Activated CD4-positive, alpha-beta T cell treated with anti-CD3 and anti-CD28 coated beads for 24 hours (primary cell): ENCODE measurements around the gene FAM83F.
"Not testable (repeated sequence)": the region's sequence is repeated elsewhere in the genome, so short reads cannot be mapped to it uniquely, and the experiment has no call there.

Experiments used
- DNase-seq, 2 donors: peaks; one replicate each; pipeline ENCODE4 v3.0.0-alpha.2; 2020; ENCODE audit warnings: low read depth in 2 of 2

Gene FAM83F

DNA sequence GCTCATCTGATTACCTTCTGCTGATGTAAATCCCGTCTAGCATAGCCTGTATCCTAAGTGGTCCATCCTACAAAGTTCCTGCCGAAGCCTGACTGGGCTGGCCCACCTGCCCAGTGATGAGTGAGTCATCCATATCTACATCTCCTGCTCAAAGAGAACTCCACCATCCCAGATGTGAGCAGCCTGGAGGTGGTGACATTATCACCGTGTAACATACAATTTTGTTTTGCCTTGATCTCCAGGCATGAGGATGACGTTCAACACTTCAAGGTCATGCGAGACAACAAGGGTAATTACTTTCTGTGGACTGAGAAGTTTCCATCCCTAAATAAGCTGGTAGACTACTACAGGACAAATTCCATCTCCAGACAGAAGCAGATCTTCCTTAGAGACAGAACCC lies 29.0 kb upstream of the FAM83F start:
- DNase-seq: no peak

DNA sequence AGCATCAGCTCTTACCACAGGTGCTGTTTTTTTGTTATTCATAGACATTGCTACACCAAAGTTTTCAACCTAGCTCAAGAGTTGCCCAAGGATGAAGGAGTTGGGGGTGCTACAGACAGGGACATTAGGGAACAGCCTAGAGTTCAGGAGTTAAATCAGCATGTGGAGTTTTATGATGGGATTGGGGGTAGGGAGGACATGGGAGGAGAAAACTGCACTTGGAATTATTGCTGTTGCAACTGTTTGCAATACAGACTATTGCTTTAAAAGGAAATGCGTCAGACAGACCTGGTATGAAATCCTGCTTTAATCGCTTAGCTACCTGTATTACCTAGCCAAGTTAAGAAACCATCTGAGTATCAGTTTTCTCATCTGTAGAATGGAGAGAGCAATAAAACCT lies 28.3 kb upstream of the FAM83F start:
- DNase-seq: no peak

DNA sequence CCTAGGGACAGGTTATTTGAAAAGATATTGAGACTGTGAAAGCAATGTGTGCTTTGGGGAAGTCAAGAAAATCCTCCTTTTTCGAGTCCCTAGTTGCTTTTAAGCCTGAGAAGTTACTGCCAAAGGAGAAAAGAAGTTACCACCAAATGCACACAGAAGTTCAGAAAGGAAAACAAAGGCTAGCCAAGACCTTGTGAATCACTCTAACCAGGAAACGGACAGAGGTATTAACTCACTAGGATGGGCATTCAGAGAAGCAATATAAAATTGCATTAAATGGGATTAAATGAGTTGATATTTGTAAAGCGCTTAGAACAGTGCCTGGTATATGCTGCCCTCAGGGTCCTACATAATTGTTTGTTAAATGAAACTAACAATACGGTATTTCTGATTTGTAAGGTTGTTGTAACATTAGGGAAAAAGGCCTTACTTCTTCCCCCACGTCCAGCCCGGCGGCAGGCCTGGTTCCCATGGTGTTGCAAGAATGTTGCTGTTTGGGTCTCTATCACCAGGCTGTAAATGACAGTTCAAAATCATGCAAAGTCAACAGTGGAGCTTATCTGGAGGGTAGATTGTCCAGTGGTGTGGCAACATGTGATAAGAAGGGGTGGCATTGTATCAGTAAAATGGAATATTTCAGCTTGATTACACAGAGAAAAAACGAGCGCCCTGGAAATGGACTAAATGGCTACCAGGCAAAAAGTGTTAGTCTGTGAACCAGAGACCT lies 27.5 kb upstream of the FAM83F start:
- no peak for DNase-seq

DNA sequence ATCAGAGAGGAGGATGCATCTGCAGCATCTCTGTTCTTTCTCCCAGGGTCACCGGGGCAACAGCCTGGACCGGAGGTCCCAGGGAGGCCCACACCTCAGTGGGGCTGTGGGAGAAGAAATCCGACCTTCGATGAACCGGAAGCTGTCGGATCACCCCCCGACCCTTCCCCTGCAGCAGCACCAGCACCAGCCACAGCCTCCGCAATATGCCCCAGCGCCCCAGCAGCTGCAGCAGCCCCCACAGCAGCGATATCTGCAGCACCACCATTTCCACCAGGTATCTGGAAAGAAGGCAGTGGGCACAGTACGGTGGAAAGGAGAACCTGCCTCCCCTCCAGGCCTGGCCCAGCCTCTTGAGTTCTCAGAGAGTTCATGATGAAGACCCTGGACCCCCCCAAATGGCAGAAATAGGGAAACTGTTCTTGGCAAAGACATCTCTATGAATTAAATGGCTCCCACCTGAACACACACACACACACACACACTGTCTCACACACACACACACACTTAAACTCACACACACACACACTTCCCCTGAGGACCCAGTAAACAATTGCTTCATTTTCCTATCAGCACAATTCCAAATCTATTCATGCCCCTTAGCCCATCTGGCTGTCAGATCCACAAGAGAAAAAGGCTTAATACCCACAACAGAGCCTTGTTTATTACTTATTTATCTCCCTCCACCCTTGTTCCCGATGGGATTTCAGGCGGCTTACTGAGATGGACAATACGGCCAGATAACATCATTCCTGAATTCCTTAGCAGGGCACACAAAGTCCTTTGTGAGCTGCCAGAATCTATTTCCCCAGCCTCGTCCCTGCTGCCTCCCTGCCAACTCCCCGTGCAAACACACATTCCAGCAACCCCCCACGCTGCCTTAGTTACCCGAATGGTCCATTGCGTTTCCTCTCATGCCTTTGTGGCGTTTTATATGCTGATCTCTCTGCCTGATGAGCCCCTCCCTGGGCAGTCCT lies 26.5 kb upstream of the FAM83F start:
- no peak for DNase-seq

DNA sequence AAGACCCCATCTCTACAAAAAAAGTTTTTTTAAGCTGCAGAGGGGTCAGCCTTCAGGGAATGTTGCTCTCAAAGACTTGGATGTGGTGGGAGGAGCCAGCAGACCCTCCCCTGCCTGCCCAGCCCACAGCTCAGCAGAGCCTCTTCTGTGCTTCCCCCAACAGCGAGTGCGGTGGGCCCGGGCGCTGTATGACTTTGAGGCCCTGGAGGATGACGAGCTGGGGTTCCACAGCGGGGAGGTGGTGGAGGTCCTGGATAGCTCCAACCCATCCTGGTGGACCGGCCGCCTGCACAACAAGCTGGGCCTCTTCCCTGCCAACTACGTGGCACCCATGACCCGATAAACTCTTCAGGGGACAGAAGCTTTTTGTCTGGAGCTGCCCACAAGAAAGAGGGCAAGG lies 24.0 kb upstream of the FAM83F start:
- no peak for DNase-seq

DNA sequence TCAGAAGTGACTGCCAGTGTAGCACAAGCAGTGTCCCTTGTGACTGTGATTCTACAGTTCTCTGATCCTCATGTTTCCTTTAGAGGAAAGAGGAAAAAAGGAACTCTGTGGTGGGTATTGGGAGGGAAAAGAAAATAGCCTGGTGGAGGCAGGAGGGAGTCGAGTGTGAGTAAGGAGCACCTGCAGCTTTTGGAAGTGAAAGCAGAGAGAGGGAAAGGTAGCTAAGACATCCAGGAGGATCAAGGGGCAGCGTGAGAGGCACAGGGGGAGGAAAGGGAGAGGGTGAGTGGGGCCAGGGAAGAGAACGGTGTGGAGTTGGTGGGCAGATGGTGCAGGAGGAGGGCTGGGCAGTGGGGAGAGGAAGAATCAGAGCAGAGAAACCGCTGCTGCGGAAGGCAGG lies 22.1 kb upstream of the FAM83F start:
- no peak for DNase-seq

DNA sequence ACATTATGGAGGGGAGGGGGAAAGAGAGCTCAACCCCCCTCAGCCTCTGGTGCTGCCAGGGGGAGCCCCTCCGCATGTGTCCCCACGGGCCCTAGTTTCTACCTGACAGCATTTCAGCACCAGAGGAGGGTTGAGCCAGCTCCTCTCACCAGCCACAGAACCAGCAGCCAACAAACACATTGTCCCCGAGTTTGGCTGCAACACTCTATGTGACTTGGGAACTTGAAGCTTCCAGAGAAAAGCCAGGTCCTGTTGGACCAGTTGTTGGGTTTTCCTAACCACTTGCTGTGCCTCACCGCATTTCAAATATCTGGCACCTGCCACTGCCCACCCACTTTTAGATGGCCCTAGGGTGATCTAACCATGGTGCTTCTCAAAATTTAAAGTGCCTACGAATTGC lies 21.1 kb upstream of the FAM83F start:
- no peak for DNase-seq

DNA sequence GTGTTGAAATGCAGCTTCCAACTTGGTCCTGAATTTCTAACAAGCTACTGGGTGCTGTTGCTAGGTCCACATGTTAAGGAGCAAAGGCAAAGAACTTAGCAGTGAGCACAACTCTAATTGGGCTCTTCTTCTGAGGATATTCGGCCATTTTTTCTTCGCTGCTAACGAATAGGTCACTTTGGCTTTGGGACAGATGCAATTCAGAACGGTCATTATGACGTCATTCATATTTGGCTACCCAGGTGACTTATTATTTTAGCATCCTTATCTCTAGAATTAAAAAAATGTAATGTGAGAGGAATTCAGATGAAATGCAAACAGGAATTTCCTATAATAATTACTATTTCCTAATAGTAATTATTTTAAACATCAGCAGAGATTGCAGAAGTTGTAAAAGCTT lies 20.7 kb upstream of the FAM83F start:
- no peak for DNase-seq

DNA sequence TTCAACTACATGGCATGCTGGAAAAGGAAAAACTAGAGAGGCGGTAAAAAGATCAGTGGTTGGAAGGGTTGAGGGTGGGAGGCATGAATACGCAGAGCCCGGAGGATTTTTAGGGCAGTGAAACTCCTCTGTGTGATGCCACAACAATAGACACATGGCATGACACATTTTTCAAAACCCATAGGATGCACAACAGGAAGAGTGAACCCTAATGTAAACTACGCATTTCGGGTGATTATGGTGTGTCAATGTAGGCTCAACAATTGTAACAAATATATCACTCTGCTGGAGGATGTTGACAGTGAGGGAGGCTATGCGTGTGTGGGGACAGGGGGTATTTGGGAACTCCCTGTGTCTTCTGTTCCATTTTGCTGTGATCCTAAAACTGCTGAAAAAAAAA lies 15.7 kb upstream of the FAM83F start:
- DNase-seq: no peak

DNA sequence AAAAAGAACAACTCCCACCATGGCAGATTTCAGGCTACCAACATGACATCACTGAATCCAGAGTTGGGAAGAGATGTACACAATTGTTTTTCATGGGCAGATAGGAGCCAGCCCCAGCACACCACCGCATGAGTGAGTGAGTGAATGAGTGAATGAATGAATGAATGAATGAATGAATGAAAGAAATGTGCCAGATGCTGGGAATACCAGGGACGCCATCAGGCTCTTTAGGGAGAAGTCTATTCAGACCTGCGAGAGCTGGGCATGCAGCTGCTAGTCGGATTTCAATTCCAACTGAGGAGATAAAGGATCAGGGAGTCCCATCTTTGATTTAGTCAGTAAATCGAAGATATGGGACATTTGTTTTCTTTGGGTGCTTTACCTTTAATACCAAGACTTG lies 15.3 kb upstream of the FAM83F start:
- DNase-seq: no peak

DNA sequence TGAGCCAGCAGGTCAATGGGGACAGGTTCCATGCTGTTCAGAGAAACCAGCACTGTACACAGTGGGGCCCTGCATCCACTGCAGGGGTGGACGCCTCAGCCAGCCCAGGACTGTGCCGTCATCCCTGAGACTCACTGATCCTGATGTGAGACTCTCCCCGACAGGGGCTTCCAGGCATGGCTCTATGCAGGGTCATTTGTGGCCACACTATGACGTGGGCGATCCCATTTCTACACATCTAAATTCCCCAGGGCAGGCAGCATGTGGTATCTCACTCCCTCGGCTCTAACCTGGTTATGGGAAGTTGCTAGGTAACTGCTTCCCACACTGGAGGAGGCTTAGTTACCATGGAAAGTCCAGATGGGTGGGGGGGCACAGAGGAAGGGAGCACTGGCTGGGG lies 14.2 kb upstream of the FAM83F start:
- no peak for DNase-seq

DNA sequence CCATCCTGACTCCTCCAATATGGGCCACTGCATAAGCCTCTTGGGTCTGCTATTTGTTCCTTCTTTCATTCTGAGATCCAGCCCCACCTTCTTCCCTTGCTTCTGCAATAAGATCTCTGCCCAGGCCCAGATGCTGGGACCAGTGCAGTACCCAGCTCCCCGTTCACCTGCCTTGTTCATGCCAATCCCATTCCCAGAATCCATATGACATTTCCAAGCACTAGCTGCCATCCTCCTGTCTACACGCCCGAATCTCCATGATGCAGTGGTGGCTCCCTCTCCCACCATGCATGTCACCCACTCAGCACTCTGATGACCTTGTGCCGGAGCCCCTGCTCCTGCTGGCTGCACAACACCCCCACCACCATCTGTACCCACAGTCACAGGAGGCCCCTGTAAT lies 11.4 kb upstream of the FAM83F start:
- no peak for DNase-seq

DNA sequence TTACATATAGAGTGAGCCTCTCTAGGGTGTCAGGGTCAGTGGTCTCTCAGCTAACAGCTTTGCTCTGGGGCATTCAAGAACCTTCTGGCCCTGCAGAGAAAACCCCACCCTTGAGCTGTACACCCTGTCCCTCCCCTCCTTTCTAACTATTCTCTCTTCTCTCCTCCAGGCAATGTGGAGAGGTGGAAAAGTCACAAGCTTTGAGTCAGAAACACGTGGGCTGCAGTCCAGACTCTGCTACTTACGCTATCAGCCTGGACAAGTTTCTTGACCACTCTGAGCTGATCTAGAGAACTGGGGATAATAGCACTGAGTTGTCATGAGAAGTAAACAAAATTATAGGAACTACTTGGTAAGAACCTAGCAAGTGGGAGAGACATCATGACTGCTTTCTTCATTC lies 10.7 kb upstream of the FAM83F start:
- no peak for DNase-seq

DNA sequence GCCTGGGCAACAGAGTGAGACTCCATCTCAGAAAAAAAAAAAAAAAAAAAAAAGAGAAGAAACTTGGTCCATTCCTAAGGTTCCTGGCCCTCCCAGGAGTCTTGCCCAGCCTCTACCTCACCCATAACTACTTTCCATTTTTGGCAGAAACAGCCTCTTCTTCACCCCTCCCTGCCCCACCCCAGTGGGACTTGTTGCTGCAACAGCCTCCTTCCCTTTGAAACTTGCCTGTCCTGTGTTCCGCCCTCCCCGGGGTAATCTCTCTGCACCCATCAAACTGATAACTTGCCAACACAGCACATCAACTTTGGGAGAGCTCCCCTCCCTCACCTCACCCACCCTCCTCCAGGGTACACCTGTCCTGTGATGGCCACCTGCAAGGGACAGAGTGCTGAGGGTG lies 10.0 kb upstream of the FAM83F start:
- DNase-seq: no peak

DNA sequence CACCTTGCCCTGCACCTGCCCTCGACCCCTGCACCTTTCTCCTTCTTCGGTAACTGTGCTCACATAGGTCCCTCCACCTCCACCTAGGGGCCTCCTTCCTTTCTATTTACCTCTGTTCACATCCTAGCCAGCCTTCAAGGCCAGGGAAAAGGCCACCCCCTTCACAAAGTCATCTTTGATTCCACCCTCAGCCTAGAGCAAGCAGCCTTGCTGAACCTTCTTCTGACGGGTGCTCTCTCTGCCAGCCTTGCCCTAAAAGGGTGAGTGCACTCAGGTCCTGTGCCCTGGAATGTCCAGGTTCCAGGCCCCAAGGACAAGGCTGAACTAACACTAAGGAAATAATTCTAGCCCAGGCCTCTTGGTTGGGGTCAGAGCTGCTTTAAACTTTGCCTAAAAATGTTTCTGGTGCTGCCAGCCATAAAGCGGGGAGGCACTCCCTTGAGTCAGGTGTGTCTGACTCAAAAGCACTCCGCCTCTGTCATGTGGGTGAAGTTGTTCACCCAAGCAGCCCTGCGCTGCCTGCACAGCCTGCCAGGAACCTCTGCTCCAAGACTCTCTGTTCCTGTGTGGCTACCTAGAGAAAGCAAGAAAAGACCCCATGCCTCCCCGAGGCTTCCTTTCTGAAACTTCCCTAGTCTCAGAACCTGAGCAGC lies 9.2 kb upstream of the FAM83F start:
- DNase-seq: no peak

DNA sequence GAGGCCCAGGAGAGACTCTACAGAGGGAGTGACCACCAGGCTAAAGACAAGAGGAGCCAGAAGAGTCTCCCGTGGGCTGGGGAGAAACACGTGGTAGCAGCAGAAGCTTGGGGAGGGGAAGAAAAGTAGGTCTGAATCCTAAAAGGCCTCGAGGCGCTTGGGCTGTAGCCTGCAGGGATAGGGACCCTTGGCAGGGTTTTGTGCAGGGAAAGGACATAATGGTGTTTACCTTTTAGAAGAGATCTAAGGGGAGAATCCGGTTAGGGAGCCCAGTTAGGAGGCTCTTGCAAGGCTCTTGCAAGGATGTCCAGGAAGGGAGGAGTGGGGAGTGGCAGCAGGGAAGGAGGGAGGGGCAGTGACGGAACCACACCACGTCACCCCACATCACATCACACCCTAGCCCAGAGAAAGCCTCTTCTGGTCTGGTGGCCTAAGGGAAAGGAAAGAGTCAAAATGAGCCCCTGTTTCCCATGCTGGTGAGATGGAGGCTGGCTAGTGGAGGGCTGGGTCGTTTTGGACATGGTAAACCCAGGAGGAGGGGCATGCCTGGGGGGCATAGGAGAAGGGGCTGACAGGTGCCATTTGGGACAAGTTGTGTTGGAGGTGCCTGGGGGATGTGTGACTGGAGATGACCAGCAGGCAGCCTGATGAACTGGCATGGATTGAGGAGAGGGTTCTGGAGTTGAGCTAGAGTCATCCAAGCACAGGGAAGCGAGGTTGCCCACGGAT lies 6.2 kb upstream of the FAM83F start:
- DNase-seq: no peak

DNA sequence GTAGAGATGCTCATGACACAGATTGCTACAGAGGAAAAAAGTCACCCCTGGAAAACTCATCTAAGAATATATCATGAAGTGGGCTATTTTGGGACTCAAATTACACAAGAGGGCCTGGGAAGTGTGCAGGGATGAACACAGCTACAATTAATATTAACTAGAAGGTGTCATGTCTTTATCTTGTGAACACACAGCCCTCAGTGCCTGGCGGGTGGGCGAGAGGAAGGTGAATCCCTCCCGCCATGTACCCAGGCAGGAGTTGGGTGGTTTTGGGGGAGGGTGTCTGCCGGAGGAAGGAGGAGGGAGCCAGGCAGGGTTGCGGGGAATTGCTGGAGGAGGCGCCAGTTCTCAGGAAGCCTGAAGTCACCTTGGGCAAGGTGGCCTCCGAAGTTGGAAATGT lies 5.1 kb upstream of the FAM83F start:
- no peak for DNase-seq

DNA sequence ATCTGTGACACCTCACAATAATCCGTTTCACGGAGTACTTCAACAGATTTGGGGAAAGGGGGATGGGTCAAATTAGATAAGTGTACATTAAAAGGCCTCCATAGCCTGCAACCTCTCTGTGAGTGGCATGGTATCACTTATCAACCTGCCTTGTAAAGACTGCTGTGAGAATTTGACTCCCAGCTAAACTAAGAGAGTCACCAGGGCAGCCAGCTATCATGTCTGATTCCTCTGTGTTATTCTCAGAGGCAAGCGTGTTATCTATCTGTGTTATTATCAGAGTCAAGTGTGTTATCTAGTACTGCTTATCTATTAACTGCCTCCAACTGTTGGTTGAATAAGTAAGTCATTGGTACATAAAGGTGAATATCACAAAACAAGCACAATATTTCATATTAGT lies 4.1 kb upstream of the FAM83F start:
- DNase-seq: no peak

DNA sequence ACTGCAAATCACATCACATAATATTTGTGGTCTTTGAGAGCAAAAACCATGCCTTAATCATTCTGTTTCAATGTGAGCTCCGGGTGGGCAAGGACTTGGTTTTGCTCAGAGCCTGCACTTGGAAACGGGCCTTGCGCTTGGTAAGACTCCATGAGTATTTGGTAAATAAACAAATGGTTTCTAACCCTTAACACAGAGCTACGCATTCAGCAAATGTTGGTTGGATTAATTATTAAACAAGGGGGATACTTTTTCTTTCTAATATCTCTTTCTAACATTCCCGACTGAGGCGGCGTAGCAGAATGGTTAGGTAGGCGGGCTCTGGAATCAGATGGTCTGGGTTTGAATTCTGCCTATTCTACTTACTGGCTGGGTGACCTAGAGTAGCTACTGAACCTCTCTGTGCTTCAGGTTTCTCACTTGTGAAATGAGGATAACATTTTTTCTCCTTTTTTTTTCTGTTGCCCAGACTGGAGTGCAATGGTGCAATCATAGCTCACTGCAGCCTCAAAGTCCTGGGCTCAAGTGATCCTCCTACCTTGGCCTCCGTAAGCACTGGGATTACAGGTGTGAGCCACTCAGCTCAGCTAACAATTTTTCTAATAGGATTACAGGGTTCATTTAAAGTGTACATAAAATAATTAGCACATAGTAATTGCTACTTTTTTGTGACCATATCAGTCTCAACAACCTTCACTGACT lies 3.4 kb upstream of the FAM83F start:
- no peak for DNase-seq

DNA sequence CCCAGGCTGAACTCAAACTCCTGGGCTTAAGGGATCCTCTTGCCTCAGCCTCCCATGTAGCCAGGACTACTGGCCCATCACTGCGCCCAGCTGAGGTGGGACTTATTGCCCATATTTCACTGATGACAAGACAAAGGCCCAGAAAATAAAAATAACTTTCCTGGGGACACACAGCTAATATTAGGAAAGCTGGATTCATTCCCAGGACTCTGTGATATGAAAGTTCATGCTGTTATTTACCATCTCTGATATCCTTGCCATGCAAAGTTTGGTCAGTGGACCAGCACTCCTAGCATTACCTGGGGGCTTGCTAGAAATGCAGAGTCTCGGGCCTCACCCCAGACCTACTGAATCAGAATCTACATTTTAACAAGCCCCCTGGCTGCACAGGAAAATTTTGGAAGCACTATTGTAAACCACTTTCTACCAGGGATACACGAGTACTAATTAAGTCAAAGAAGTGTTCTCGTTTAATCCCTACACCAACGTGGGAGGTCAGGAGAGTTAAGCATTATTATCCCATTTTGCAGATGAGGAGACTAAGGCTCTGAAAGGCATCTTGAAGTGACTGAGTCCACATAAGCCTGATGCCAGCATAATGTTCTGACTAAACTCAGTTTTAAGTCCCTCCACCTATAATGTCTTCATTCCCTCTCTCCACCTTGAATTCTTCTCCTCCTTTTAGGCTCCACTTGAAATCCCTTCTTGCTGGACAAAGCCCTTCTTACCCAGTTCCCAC lies 2.5 kb upstream of the FAM83F start:
- no peak for DNase-seq

DNA sequence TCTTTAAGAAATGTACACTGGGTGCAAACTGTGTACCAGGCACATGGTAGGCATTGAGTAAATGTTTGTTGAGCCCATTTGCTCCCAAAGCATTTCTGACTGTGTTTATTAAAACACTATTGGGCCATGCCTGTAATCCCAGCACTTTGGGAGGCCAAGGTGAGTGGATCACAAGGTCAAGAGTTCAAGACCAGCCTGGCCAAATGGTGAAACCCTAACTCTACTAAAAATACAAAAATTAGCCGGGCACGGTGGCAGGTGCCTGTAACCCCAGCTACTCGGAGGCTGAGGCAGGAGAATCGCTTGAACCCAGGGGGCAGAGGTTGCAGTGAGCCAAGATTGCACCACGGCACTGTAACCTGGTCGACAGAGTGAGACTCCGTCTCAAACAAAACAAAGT lies 1.9 kb upstream of the FAM83F start:
- DNase-seq: not testable (repeated sequence)
